SH-SY5Y (cell line): ENCODE results near the gene RAD51B.

Source experiments
- GATA2 ChIP-seq: IDR thresholded peaks from 2 replicates; pipeline ENCODE4 v1.6.1; 2011; ENCODE audit warnings: mild to moderate bottlenecking, low read depth, low read length
- GATA3 ChIP-seq: IDR thresholded peaks from 2 replicates; pipeline ENCODE4 v1.6.1; 2011; ENCODE audit warnings: low read depth, mild to moderate bottlenecking, low read length, moderate library complexity

GRCh38 chr14:68223631-68224030, 404.1 kb downstream of the RAD51B start:
- no peak for TF ChIP-seq GATA2
- TF ChIP-seq GATA3 = no peak
